NB4 (cell line): ENCODE results near the gene GPRC5B.

Experiments
- MYC ChIP-seq: IDR thresholded peaks from 2 replicates; pipeline ENCODE4 v1.6.1; 2011; ENCODE audit warnings: low read depth, low read length
- POLR2A ChIP-seq: IDR thresholded peaks from 2 replicates; pipeline ENCODE4 v1.6.1; 2011; ENCODE audit warnings: mild to moderate bottlenecking; ENCODE audit not compliant: insufficient read length; ENCODE audit errors: extremely low read depth
- TF ChIP-seq, protein P1 (sequence below): IDR thresholded peaks from one replicate; pipeline ENCODE4 v1.5.1; 2012; ENCODE audit warnings: low read depth, low read length
- TF ChIP-seq, protein P2 (sequence below): IDR thresholded peaks from 2 replicates; pipeline ENCODE4 v1.6.1; 2011; ENCODE audit warnings: low read depth, low read length

DNA sequence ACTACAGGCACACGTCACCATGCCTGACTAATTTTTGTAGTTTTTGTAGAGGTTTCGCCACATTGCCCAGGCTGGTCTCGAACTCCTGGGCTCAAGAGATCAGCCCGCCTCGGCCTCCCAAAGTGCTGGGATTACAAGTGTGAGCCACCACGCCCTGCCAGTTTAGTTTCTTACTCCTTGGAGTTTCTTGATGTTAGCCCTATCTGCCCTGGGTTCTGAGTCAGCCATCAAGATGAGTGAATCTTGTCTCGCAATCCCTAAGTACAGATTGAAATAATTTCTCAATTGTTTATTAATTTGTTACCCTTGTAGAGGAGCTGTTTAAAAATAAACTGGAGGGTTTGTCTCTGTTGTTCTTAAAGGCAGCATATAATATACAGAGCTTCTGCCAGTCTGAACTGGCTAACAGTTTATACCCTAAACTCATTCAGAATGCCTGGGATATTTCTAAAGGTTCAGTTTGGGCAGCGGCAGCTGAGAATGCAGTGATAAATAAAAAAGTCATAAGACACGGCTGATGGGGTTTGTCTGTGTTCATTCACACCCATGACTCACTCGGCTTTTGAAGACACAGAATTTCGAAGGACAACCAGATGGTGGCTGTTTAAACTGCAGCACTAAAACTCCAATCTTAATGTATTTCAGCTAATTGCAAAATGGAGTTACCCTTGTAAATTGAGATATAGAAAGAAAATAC lies 39.6 kb downstream of the GPRC5B start:
- TF ChIP-seq, protein P1, sequence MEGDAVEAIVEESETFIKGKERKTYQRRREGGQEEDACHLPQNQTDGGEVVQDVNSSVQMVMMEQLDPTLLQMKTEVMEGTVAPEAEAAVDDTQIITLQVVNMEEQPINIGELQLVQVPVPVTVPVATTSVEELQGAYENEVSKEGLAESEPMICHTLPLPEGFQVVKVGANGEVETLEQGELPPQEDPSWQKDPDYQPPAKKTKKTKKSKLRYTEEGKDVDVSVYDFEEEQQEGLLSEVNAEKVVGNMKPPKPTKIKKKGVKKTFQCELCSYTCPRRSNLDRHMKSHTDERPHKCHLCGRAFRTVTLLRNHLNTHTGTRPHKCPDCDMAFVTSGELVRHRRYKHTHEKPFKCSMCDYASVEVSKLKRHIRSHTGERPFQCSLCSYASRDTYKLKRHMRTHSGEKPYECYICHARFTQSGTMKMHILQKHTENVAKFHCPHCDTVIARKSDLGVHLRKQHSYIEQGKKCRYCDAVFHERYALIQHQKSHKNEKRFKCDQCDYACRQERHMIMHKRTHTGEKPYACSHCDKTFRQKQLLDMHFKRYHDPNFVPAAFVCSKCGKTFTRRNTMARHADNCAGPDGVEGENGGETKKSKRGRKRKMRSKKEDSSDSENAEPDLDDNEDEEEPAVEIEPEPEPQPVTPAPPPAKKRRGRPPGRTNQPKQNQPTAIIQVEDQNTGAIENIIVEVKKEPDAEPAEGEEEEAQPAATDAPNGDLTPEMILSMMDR, result no peak
- TF ChIP-seq POLR2A (no peak), MYC (no peak)
- TF ChIP-seq, protein P2, sequence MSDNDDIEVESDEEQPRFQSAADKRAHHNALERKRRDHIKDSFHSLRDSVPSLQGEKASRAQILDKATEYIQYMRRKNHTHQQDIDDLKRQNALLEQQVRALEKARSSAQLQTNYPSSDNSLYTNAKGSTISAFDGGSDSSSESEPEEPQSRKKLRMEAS, result no peak
